Suprapubic skin (tissue), 4 donors: ENCODE data around the gene ADORA2A.

Source experiments
- CTCF ChIP-seq, 2 donors: fragments of 200-600 bp in 1 of 2; fragments of 450-650 bp in 1 of 2; sonication (generic) in 1 of 2; IDR thresholded peaks; one replicate each; pipeline ENCODE4 v1.5.1; 2016 to 2019; ENCODE audit warnings: antibody characterized with exemption in 2 of 2, mild to moderate bottlenecking in 1 of 2, moderate library complexity in 1 of 2
- POLR2A ChIP-seq, 2 donors: fragments of 450-650 bp; IDR thresholded peaks; one replicate each; pipeline ENCODE4 v1.6.1; 2017; ENCODE audit warnings: antibody characterized with exemption in 2 of 2, mild to moderate bottlenecking in 2 of 2, moderate library complexity in 2 of 2
- POLR2AphosphoS5 ChIP-seq, 3 donors: sonication (generic); formaldehyde crosslinking; IDR thresholded peaks; one replicate each; pipeline ENCODE4 v1.6.1; 2017; ENCODE audit warnings: antibody characterized with exemption in 3 of 3

- TF ChIP-seq CTCF (IDR thresholded peaks at IDR 0.05) (no peak), POLR2AphosphoS5 (IDR thresholded peaks at IDR 0.05) (no peak), POLR2A (IDR thresholded peaks at IDR 0.05) (no peak)
Measured at GRCh38 chr22:24404561-24405275, 22.7 kb upstream of the ADORA2A start.
